SK-N-SH treated with all-trans-retinoic acid at 6 μM for 48 hours (cell line): ENCODE results near the gene RAP2B.

Experiments
- ATAC-seq: fragments of 200-7000 bp; cut with Tn5 transposase; 3 replicates; pipeline ENCODE4 v1.9.1; 2020; ENCODE audit warnings: mild to moderate bottlenecking, moderate library complexity
- CSDC2 ChIP-seq: fragments of 250-450 bp; sonication (Bioruptor Pico); IDR thresholded peaks from 2 replicates; pipeline ENCODE4 v1.5.0; 2020; ENCODE audit warnings: mild to moderate bottlenecking, moderate library complexity
- ESRRG ChIP-seq: fragments of 250-450 bp; sonication (Bioruptor Pico); IDR thresholded peaks from 2 replicates; pipeline ENCODE4 v1.6.1; 2021; ENCODE audit warnings: mild to moderate bottlenecking
- GLIS3 ChIP-seq: fragments of 250-450 bp; sonication (Bioruptor Pico); IDR thresholded peaks from 2 replicates; pipeline ENCODE4 v1.5.0; 2020; ENCODE audit warnings: mild to moderate bottlenecking, moderate library complexity
- ISL1 ChIP-seq: fragments of 250-450 bp; sonication (Bioruptor Pico); IDR thresholded peaks from 2 replicates; pipeline ENCODE4 v2.1.2; 2022; ENCODE audit warnings: mild to moderate bottlenecking, moderate library complexity
- OSR1 ChIP-seq: fragments of 250-450 bp; sonication (Bioruptor Pico); IDR thresholded peaks from 2 replicates; pipeline ENCODE4 v1.8.0; 2022; ENCODE audit warnings: moderate library complexity, mild to moderate bottlenecking, inconsistent platforms
- PPARA ChIP-seq: fragments of 250-450 bp; sonication (Bioruptor Pico); IDR thresholded peaks from 2 replicates; pipeline ENCODE4 v1.5.0; 2020; ENCODE audit warnings: mild to moderate bottlenecking, borderline replicate concordance
- RARB ChIP-seq: fragments of 250-450 bp; sonication (Bioruptor Pico); IDR thresholded peaks from 2 replicates; pipeline ENCODE4 v1.8.0; 2021; ENCODE audit warnings: mild to moderate bottlenecking, moderate library complexity
- SNAI2 ChIP-seq: fragments of 250-450 bp; sonication (Bioruptor Pico); IDR thresholded peaks from 2 replicates; pipeline ENCODE4 v1.5.0; 2020; ENCODE audit warnings: mild to moderate bottlenecking, moderate library complexity
- TCF4 ChIP-seq: fragments of 250-450 bp; sonication (Bioruptor Pico); IDR thresholded peaks from 2 replicates; pipeline ENCODE4 v1.8.0; 2021; ENCODE audit warnings: mild to moderate bottlenecking, moderate library complexity, borderline replicate concordance
- TOX ChIP-seq: fragments of 250-450 bp; sonication (Bioruptor Pico); IDR thresholded peaks from 2 replicates; pipeline ENCODE4 v1.8.0; 2021; ENCODE audit warnings: mild to moderate bottlenecking, moderate library complexity, borderline replicate concordance
- ZC3H10 ChIP-seq: fragments of 250-450 bp; sonication (Bioruptor Pico); IDR thresholded peaks from 2 replicates; pipeline ENCODE4 v1.5.1; 2021; ENCODE audit warnings: mild to moderate bottlenecking, moderate library complexity
- ZFP30 ChIP-seq: fragments of 450-650 bp; formaldehyde crosslinking; IDR thresholded peaks from 2 replicates; pipeline ENCODE4 v1.5.0; 2022; ENCODE audit warnings: mild to moderate bottlenecking, moderate library complexity
- ZNF565 ChIP-seq: fragments of 450-650 bp; formaldehyde crosslinking; conservative IDR thresholded peaks from 2 replicates; pipeline ENCODE4 v1.5.0; 2020; ENCODE audit warnings: low read depth, mild to moderate bottlenecking, moderate library complexity
- ZNF70 ChIP-seq: fragments of 450-650 bp; formaldehyde crosslinking; IDR thresholded peaks from 2 replicates; pipeline ENCODE4 v1.5.0; 2020; ENCODE audit warnings: mild to moderate bottlenecking, moderate library complexity
- ZNF8 ChIP-seq: fragments of 450-650 bp; formaldehyde crosslinking; IDR thresholded peaks from 2 replicates; pipeline ENCODE4 v1.5.0; 2020; ENCODE audit warnings: mild to moderate bottlenecking, moderate library complexity
- TF ChIP-seq, protein P1 (sequence below): fragments of 250-450 bp; sonication (Bioruptor Pico); IDR thresholded peaks from 2 replicates; pipeline ENCODE4 v1.8.0; 2020; ENCODE audit warnings: mild to moderate bottlenecking, moderate library complexity, borderline replicate concordance
- TF ChIP-seq, protein P2 (sequence below): fragments of 250-450 bp; sonication (Bioruptor Pico); IDR thresholded peaks from 2 replicates; pipeline ENCODE4 v1.5.0; 2020; ENCODE audit warnings: mild to moderate bottlenecking, moderate library complexity
- TF ChIP-seq, protein P3 (sequence below): fragments of 250-450 bp; sonication (Bioruptor Pico); IDR thresholded peaks from 2 replicates; pipeline ENCODE4 v1.8.0; 2021; ENCODE audit warnings: low read depth, mild to moderate bottlenecking, moderate library complexity, borderline replicate concordance
- TF ChIP-seq, protein P4 (sequence below): fragments of 250-450 bp; sonication (Bioruptor Pico); IDR thresholded peaks from 2 replicates; pipeline ENCODE4 v1.5.1; 2021; ENCODE audit warnings: mild to moderate bottlenecking, moderate library complexity

The RAP2B gene

DNA sequence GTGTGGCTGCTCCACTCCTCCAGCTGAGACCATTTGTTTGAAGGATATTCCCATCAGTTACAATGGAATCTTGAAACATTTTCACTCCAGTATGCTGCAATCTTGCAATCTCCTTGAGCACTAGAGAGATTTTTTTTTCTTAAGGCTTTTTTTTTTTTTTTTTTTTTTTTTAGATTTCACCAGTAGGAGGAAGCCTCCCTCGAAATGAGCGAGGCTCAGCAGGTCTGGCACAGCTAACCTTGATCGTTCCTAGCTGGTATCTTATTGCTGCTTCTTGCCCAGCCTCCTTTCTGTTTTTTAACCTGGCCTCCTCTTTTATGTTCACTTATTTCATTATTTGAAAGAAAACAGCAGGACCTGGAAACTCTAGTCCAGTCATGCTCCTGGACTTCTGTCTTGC lies 48.1 kb downstream of the RAP2B start (continued):
- TF ChIP-seq, protein P1, sequence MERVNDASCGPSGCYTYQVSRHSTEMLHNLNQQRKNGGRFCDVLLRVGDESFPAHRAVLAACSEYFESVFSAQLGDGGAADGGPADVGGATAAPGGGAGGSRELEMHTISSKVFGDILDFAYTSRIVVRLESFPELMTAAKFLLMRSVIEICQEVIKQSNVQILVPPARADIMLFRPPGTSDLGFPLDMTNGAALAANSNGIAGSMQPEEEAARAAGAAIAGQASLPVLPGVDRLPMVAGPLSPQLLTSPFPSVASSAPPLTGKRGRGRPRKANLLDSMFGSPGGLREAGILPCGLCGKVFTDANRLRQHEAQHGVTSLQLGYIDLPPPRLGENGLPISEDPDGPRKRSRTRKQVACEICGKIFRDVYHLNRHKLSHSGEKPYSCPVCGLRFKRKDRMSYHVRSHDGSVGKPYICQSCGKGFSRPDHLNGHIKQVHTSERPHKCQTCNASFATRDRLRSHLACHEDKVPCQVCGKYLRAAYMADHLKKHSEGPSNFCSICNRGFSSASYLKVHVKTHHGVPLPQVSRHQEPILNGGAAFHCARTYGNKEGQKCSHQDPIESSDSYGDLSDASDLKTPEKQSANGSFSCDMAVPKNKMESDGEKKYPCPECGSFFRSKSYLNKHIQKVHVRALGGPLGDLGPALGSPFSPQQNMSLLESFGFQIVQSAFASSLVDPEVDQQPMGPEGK: no peak
- TF ChIP-seq PPARA (no peak), ZNF8 (no peak), GLIS3 (CRISPR knock-in tag) (no peak), RARB (CRISPR knock-in tag) (no peak)
- TF ChIP-seq, protein P2, sequence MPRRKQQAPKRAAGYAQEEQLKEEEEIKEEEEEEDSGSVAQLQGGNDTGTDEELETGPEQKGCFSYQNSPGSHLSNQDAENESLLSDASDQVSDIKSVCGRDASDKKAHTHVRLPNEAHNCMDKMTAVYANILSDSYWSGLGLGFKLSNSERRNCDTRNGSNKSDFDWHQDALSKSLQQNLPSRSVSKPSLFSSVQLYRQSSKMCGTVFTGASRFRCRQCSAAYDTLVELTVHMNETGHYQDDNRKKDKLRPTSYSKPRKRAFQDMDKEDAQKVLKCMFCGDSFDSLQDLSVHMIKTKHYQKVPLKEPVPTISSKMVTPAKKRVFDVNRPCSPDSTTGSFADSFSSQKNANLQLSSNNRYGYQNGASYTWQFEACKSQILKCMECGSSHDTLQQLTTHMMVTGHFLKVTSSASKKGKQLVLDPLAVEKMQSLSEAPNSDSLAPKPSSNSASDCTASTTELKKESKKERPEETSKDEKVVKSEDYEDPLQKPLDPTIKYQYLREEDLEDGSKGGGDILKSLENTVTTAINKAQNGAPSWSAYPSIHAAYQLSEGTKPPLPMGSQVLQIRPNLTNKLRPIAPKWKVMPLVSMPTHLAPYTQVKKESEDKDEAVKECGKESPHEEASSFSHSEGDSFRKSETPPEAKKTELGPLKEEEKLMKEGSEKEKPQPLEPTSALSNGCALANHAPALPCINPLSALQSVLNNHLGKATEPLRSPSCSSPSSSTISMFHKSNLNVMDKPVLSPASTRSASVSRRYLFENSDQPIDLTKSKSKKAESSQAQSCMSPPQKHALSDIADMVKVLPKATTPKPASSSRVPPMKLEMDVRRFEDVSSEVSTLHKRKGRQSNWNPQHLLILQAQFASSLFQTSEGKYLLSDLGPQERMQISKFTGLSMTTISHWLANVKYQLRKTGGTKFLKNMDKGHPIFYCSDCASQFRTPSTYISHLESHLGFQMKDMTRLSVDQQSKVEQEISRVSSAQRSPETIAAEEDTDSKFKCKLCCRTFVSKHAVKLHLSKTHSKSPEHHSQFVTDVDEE (CRISPR knock-in tag): no peak

DNA sequence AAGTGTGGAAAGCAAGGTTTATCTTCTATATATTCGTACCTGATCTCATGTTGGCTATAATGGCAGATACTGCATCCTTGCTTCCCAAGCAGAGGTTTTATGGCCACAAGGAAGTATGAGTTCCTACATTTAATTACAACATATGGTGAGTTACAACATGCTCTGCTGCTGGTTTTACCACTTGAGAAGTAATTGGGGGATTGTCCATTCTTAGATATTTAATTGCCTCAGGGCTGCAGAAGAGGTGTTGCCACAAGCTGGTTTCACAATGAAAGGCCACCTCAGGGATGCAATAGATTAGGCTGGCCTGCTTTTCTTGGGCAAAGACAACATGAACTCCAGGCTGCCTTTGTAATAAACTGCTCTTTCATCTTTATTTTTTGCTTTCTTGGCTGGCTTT lies 48.6 kb downstream of the RAP2B start:
- TF ChIP-seq ZNF565 (CRISPR knock-in tag) (no peak), RARB (CRISPR knock-in tag) (no peak), SNAI2 (no peak), GLIS3 (CRISPR knock-in tag) (no peak), ZC3H10 (CRISPR knock-in tag) (no peak), TOX (CRISPR knock-in tag) (no peak), PPARA (no peak), OSR1 (no peak), ZNF70 (CRISPR knock-in tag) (no peak), ZFP30 (CRISPR knock-in tag) (no peak), ISL1 (CRISPR knock-in tag) (no peak), ESRRG (CRISPR knock-in tag) (no peak), TCF4 (CRISPR knock-in tag) (no peak), CSDC2 (CRISPR knock-in tag) (no peak), ZNF8 (no peak)
- TF ChIP-seq, protein P3, sequence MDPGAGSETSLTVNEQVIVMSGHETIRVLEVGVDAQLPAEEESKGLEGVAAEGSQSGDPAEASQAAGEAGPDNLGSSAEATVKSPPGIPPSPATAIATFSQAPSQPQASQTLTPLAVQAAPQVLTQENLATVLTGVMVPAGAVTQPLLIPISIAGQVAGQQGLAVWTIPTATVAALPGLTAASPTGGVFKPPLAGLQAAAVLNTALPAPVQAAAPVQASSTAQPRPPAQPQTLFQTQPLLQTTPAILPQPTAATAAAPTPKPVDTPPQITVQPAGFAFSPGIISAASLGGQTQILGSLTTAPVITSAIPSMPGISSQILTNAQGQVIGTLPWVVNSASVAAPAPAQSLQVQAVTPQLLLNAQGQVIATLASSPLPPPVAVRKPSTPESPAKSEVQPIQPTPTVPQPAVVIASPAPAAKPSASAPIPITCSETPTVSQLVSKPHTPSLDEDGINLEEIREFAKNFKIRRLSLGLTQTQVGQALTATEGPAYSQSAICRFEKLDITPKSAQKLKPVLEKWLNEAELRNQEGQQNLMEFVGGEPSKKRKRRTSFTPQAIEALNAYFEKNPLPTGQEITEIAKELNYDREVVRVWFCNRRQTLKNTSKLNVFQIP (CRISPR knock-in tag): no peak
- TF ChIP-seq, protein P1: no peak
- TF ChIP-seq, protein P4, sequence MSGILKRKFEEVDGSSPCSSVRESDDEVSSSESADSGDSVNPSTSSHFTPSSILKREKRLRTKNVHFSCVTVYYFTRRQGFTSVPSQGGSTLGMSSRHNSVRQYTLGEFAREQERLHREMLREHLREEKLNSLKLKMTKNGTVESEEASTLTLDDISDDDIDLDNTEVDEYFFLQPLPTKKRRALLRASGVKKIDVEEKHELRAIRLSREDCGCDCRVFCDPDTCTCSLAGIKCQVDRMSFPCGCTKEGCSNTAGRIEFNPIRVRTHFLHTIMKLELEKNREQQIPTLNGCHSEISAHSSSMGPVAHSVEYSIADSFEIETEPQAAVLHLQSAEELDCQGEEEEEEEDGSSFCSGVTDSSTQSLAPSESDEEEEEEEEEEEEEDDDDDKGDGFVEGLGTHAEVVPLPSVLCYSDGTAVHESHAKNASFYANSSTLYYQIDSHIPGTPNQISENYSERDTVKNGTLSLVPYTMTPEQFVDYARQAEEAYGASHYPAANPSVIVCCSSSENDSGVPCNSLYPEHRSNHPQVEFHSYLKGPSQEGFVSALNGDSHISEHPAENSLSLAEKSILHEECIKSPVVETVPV (CRISPR knock-in tag): no peak
- TF ChIP-seq, protein P2 (CRISPR knock-in tag): no peak
- ATAC-seq: no peak
